Measurements from ENCODE around the gene HIBADH. TPM values are rescaled to one million over a fixed set of nuclear protein-coding genes. Genes with fewer than 3 reads are reported as not detected.
A peak's percentile ranks its signal among the peaks of the same experiment; 100 is the strongest.

The HIBADH gene
- total RNA-seq, 1 donor from 2014 or later = 38.1 TPM

DNA sequence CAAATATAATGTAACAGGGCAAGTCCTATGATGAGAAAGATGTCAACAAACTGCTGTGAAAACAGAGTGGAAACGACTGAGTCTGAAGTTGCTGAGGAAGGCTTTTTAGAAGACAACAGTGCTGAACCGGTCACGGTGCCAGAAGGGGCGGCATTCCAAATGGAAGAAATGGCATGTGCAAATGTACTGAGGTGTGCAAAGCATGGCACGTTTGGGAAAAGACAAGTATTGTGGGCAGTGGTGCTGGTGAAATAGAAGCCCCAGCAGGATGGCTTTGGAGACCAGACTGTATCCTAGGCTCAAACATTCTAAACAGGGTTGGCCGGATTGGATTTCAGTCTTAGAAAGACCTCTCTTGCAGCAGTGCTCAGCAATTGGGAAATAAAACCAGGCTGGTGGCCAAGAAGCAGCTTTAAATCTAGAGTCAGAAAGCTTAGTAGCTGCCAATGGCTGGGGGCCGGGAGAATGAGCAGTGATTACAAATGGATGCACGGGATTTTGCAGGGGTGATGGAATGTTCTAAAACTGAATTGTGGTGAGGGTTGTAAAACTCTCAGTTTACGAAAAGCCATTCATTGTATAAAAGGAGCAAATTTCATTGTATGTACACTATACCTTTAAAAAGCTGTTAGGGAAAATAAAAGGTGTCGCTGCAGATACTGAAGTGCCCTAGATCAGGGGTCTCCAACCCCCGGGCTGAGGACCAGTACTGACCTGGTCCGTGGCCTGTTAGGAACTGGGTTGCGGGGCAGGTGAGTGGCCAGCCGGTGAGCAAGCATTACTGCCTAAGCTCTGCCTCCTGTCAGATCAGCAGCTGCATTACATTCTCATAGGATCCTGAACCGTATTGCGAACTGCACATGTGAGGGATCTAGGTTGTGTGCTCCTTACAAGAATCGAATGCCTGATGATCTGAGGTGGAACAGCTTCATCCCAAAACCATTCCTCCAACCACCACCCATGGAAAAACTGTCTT lies 141.6 kb downstream of the HIBADH start:
- peak in 1 of 2 donors; percentile 92 for DNase-seq (ENCODE audit: extremely low spot score in 2 of 2)

DNA sequence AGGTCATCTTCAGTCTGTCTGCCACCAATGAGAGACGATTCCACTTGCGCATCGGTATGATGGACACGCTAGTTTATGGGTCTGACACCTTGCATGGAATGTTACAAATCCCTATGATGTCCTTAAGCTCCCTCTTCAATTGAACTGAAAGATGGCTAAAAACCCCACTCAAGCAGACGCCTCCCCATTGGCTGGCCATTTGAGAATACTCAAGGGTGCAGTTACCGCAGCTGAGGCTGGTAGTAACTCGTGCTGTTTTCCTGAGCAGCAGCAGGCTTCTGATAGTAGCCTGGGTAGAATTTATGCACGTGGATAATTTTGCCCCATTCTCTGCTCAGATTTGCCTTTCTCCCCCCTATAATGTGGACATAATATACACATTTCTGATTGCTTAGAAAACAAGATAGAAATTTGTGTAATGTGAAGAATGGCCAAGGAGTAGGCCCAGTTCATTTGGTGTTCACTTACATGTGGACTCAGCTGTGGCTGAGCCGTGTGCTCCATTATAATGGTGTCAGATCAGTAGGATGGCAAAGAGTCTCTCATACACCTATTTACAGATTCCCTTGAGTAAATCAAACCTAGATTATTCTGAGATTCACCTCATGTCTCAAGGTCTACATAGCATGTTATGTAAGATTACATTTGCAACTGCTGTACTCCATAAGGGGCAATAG lies 142.8 kb downstream of the HIBADH start:
- H3K27ac ChIP-seq = no peak overlapping the region
- H3K4me1 ChIP-seq = peaks cover 29% of the 10 kb centered on the region
- TF ChIP-seq POLR2A (IDR thresholded peaks at IDR 0.05) = no peak
- intact Hi-C loops (cut with DNase I) = no loop called here
- H3K36me3 ChIP-seq = peaks cover 0 to 5% of the 10 kb centered on the region in 2 donors
- H3K27me3 ChIP-seq = no peaks in the 10 kb centered on the region
- H3K4me3 ChIP-seq = no peak overlapping the region
- H3K9me3 ChIP-seq = no peaks in the 10 kb centered on the region
- no peak for DNase-seq (ENCODE audit: extremely low spot score in 2 of 2)

More for the DNA sequence above, 141.6 kb downstream of the HIBADH start:
- no peaks in the 10 kb centered on the region for H3K9me3 ChIP-seq
- peak overlapping the region; percentile 51 for H3K27ac ChIP-seq
- H3K36me3 ChIP-seq = peaks cover 0 to 8% of the 10 kb centered on the region in 2 donors
- no peak overlapping the region for H3K4me3 ChIP-seq
- TF ChIP-seq, protein P1, sequence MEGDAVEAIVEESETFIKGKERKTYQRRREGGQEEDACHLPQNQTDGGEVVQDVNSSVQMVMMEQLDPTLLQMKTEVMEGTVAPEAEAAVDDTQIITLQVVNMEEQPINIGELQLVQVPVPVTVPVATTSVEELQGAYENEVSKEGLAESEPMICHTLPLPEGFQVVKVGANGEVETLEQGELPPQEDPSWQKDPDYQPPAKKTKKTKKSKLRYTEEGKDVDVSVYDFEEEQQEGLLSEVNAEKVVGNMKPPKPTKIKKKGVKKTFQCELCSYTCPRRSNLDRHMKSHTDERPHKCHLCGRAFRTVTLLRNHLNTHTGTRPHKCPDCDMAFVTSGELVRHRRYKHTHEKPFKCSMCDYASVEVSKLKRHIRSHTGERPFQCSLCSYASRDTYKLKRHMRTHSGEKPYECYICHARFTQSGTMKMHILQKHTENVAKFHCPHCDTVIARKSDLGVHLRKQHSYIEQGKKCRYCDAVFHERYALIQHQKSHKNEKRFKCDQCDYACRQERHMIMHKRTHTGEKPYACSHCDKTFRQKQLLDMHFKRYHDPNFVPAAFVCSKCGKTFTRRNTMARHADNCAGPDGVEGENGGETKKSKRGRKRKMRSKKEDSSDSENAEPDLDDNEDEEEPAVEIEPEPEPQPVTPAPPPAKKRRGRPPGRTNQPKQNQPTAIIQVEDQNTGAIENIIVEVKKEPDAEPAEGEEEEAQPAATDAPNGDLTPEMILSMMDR (IDR thresholded peaks at IDR 0.05) = no peak
- no peak for TF ChIP-seq POLR2A (IDR thresholded peaks at IDR 0.05)
- no peak for TF ChIP-seq POLR2AphosphoS5 (IDR thresholded peaks at IDR 0.05; ENCODE audit: insufficient read depth in 1 of 2, low read depth in 1 of 2)
- H3K4me1 ChIP-seq = peaks cover 29% of the 10 kb centered on the region
- H3K27me3 ChIP-seq = no peaks in the 10 kb centered on the region
- intact Hi-C loops (cut with DNase I) = no loop called here

DNA sequence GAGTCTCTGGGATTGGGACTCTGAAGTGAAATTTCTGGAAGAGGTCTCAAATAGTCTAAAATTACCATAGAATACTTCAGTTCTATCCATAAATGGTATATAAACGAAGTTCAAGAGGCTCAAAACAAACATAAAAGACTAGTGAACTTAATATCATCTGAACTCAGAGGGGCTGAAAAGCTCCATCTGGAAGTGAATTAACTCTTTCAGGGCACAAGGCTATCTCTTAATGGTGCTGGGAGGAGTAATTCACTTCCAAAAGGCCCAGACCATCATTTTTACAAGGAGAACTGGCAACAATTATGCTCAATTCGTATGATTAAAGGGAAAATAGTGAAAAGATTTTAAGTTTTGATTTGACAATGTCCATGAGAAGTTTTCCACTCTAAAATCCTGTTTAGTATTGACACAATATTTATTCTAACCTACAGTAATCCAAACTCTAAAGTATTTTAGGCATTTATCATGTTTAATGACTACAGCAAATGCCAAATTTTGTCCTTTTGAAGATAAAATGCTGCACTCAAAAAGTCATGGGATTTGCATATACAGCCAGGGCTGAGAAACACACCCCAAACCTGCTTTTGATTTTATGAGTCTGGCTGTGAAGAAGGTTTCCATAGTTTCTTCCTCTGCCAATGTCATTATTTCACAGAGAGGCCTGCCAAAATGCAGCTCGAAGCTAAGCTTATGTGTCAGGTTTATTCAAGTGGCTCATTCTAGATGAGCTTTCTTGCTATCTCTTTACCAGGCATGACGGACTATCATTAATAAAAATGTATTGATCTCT lies 143.9 kb downstream of the HIBADH start:
- H3K27ac ChIP-seq = no peak overlapping the region
- intact Hi-C loops (cut with DNase I) = no loop called here
- TF ChIP-seq POLR2A (IDR thresholded peaks at IDR 0.05) (no peak), POLR2AphosphoS5 (IDR thresholded peaks at IDR 0.05; ENCODE audit: insufficient read depth in 1 of 2, low read depth in 1 of 2) (no peak)
- TF ChIP-seq, protein P1 (IDR thresholded peaks at IDR 0.05) = no peak
- no peaks in the 10 kb centered on the region for H3K9me3 ChIP-seq
- H3K36me3 ChIP-seq = no peaks in the 10 kb centered on the region
- no peak for DNase-seq (ENCODE audit: extremely low spot score in 2 of 2)
- no peak overlapping the region for H3K4me3 ChIP-seq
- H3K4me1 ChIP-seq = peaks cover 29% of the 10 kb centered on the region
- H3K27me3 ChIP-seq = no peaks in the 10 kb centered on the region

DNA sequence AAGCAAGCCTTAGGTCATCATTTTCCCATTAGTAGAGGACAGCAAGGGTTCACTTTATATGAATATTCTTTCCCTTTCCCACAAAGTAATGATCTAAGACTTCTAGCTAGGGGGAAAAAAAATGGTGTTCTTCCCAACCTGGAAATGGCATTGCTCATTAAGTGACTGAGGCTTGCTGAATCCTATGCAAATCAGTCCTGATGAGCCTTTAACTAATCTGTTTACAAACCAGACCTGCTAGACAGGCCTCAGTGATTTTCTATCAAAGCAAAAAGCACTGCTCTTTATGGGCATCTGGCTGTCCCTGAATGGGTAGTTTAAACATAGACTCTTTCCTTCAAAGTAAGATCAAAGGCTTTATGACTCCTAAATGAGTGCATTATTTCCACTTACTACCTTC lies 146.3 kb downstream of the HIBADH start:
- Histone ChIP-seq H3K27me3 (no peaks in the 10 kb centered on the region), H3K4me3 (no peak overlapping the region), H3K4me1 (peaks cover 25% of the 10 kb centered on the region), H3K27ac (no peak overlapping the region), H3K9me3 (no peaks in the 10 kb centered on the region), H3K36me3 (no peaks in the 10 kb centered on the region)
- TF ChIP-seq, protein P1 (IDR thresholded peaks at IDR 0.05) = no peak
- TF ChIP-seq POLR2AphosphoS5 (IDR thresholded peaks at IDR 0.05; ENCODE audit: insufficient read depth in 1 of 2, low read depth in 1 of 2) (no peak), POLR2A (IDR thresholded peaks at IDR 0.05) (no peak)
- intact Hi-C loops (cut with DNase I) = no loop called here
- no peak for DNase-seq (ENCODE audit: extremely low spot score in 2 of 2)

DNA sequence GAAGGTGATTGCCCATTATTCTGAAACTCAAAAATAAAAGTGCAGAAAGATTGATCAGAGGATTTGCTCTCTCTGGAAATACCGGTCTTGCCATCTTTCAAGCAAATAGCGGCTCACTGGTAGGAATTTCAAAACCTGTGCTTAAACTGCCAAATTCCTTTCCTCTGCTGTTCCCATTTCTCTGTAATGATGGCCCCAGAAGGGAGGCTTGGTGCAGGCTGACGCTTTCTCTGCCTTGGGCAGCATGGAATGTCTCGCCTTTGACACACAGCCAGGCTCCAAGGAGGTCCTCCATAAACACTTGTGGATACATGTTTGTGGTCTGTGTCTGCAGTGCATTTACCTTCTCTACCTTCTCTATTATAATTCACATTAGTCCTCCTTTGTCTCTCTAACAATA lies 146.8 kb downstream of the HIBADH start:
- no peak for DNase-seq (ENCODE audit: extremely low spot score in 2 of 2)
- Histone ChIP-seq H3K4me1 (peaks cover 22% of the 10 kb centered on the region), H3K4me3 (no peak overlapping the region), H3K27me3 (no peaks in the 10 kb centered on the region), H3K36me3 (no peaks in the 10 kb centered on the region), H3K9me3 (no peaks in the 10 kb centered on the region), H3K27ac (no peak overlapping the region)
- TF ChIP-seq, protein P1 (IDR thresholded peaks at IDR 0.05) = no peak
- intact Hi-C loops (cut with DNase I) = no loop called here

Measured in vagina (tissue), 2 donors.